SW480 (cell line): Measurements from ENCODE around the gene LINGO1.

Experiments
- DNase-seq: peaks from one replicate; pipeline ENCODE4 v3.0.0-alpha.2; 2016; ENCODE audit warnings: low spot score

The LINGO1 gene

GRCh38 chr15:77633134-77633912, 611 bp upstream of the LINGO1 start:
- peak; percentile 78 for DNase-seq

GRCh38 chr15:77631745-77632533, 773 bp downstream of the LINGO1 start:
- no peak for DNase-seq

- no peak for DNase-seq
These were observed 1.6 kb downstream of the LINGO1 start for GRCh38 chr15:77630956-77631744.

GRCh38 chr15:77630056-77630455, 2.7 kb downstream of the LINGO1 start:
- no peak for DNase-seq

- DNase-seq = no peak
These were observed 3.4 kb downstream of the LINGO1 start for GRCh38 chr15:77629070-77630030.

- no peak for DNase-seq
These were observed 4.7 kb downstream of the LINGO1 start for GRCh38 chr15:77628010-77628409.

- DNase-seq = no peak
These were observed 5.1 kb downstream of the LINGO1 start for GRCh38 chr15:77627581-77627980.

- no peak for DNase-seq
These were observed 5.6 kb downstream of the LINGO1 start for GRCh38 chr15:77627067-77627466.

GRCh38 chr15:77626002-77626401, 6.7 kb downstream of the LINGO1 start:
- DNase-seq = no peak

- no peak for DNase-seq
These were observed 7.3 kb downstream of the LINGO1 start for GRCh38 chr15:77625376-77625775.

- no peak for DNase-seq
These were observed 7.8 kb downstream of the LINGO1 start for GRCh38 chr15:77624868-77625267.

- no peak for DNase-seq
These were observed 8.8 kb downstream of the LINGO1 start for GRCh38 chr15:77623755-77624524.

- no peak for DNase-seq
These were observed 9.6 kb downstream of the LINGO1 start for GRCh38 chr15:77622934-77623754.

- DNase-seq = no peak
These were observed 10.3 kb downstream of the LINGO1 start for GRCh38 chr15:77622209-77622933.

- no peak for DNase-seq
These were observed 10.9 kb downstream of the LINGO1 start for GRCh38 chr15:77621847-77622208.

- no peak for DNase-seq
These were observed 11.6 kb downstream of the LINGO1 start for GRCh38 chr15:77620960-77621647.

- no peak for DNase-seq
These were observed 12.4 kb downstream of the LINGO1 start for GRCh38 chr15:77620297-77620696.

GRCh38 chr15:77619883-77620282, 12.8 kb downstream of the LINGO1 start:
- DNase-seq = no peak
